Liver (tissue), 9 donors: ENCODE results near the gene TSPEAR. TPM values are rescaled to one million over a fixed set of nuclear protein-coding genes. Genes with fewer than 3 reads are reported as not detected.

Experiments used
- DNase-seq: peaks from one replicate; pipeline ENCODE4 v3.0.0-alpha.2; 2017; ENCODE audit warnings: low spot score
- H3K27ac ChIP-seq, 2 donors: one replicate each; pipeline ENCODE4 v1.7.0; 2013; ENCODE audit warnings: inconsistent platforms in 2 of 2, low read length in 2 of 2, control low read depth in 1 of 2, low read depth in 1 of 2, mild to moderate bottlenecking in 1 of 2
- H3K27me3 ChIP-seq, 4 donors: one replicate each; pipeline versions ENCODE4 v1.6.1 to v1.7.0; 2013; ENCODE audit warnings: low read length in 3 of 4, inconsistent platforms in 1 of 4, mild to moderate bottlenecking in 1 of 4, moderate library complexity in 1 of 4; ENCODE audit not compliant: control insufficient read depth in 4 of 4, insufficient read depth in 4 of 4
- H3K36me3 ChIP-seq, 4 donors: one replicate each; pipeline versions ENCODE4 v1.6.1 to v1.7.0; 2013; ENCODE audit warnings: low read length in 3 of 4, mild to moderate bottlenecking in 3 of 4, low read depth in 1 of 4, moderate library complexity in 1 of 4; ENCODE audit not compliant: control insufficient read depth in 4 of 4, insufficient read depth in 3 of 4
- H3K4me1 ChIP-seq, 4 donors: one replicate each; pipeline versions ENCODE4 v1.6.1 to v1.7.0; 2013; ENCODE audit warnings: low read length in 3 of 4, mild to moderate bottlenecking in 3 of 4, moderate library complexity in 1 of 4; ENCODE audit not compliant: control insufficient read depth in 4 of 4, insufficient read depth in 4 of 4
- H3K4me3 ChIP-seq, 3 donors: one replicate each; pipeline versions ENCODE4 v1.6.1 to v1.7.0; 2013; ENCODE audit warnings: low read length in 3 of 3, control low read depth in 1 of 3, low read depth in 1 of 3, mild to moderate bottlenecking in 1 of 3
- H3K9ac ChIP-seq, 2 donors: one replicate each; pipeline ENCODE4 v1.7.0; 2013; ENCODE audit warnings: low read length in 2 of 2, mild to moderate bottlenecking in 2 of 2, moderate library complexity in 2 of 2, control low read depth in 1 of 2, low read depth in 1 of 2
- H3K9me3 ChIP-seq, 4 donors: one replicate each; pipeline versions ENCODE4 v1.6.1 to v1.7.0; 2013; ENCODE audit warnings: low read length in 3 of 4; ENCODE audit not compliant: control insufficient read depth in 4 of 4
- EGR1 ChIP-seq, 2 donors: IDR thresholded peaks; 2 replicates each; pipeline ENCODE4 v1.6.1; 2016 to 2018; ENCODE audit warnings: antibody characterized with exemption in 2 of 2, low read depth in 2 of 2
- GABPA ChIP-seq, 2 donors: IDR thresholded peaks in 1 of 2; conservative IDR thresholded peaks in 1 of 2; 2 replicates each; pipeline ENCODE4 v1.6.1; 2016; ENCODE audit warnings: antibody characterized with exemption in 2 of 2, mild to moderate bottlenecking in 1 of 2, moderate library complexity in 1 of 2
- HNF4A ChIP-seq, 2 donors: conservative IDR thresholded peaks; 2 replicates each; pipeline ENCODE4 v1.6.1; 2016; ENCODE audit warnings: antibody characterized with exemption in 2 of 2, mild to moderate bottlenecking in 2 of 2
- HNF4G ChIP-seq: IDR thresholded peaks from 2 replicates; pipeline ENCODE4 v1.6.1; 2016; ENCODE audit warnings: antibody characterized with exemption
- JUND ChIP-seq, 2 donors: IDR thresholded peaks; 2 replicates each; pipeline ENCODE4 v1.6.1; 2016; ENCODE audit warnings: antibody characterized with exemption in 2 of 2
- MAX ChIP-seq: IDR thresholded peaks from 2 replicates; pipeline ENCODE4 v1.6.1; 2016; ENCODE audit warnings: antibody characterized with exemption
- RAD21 ChIP-seq, 2 donors: IDR thresholded peaks; 2 replicates each; pipeline ENCODE4 v1.6.1; 2016; ENCODE audit warnings: antibody characterized with exemption in 2 of 2, mild to moderate bottlenecking in 2 of 2
- REST ChIP-seq: IDR thresholded peaks from 2 replicates; pipeline ENCODE4 v1.6.1; 2016; ENCODE audit warnings: antibody characterized with exemption, mild to moderate bottlenecking
- SP1 ChIP-seq: IDR thresholded peaks from 2 replicates; pipeline ENCODE4 v1.6.1; 2018; ENCODE audit warnings: antibody characterized with exemption, mild to moderate bottlenecking
- TAF1 ChIP-seq: conservative IDR thresholded peaks from 2 replicates; pipeline ENCODE4 v1.6.1; 2016; ENCODE audit warnings: antibody characterized with exemption, mild to moderate bottlenecking
- YY1 ChIP-seq: IDR thresholded peaks from 2 replicates; pipeline ENCODE4 v1.6.1; 2016; ENCODE audit warnings: antibody characterized with exemption, mild to moderate bottlenecking
- WGBS: extraction: QIAGEN DNeasy Blood & Tissue Kit; methylation state at CpG from one replicate; pipeline ENCODE4 v1.1.7; 2013; 5-methylcytosine and 5-hydroxymethylcytosine counted together
- polyA plus RNA-seq, 2 donors: library from polyadenylated mRNA; stranded (reverse) in 1 of 2; unstranded in 1 of 2; fragments of 200-250 nt in 1 of 2; fragments of >200 nt in 1 of 2; fragmentation: Nextera tagmentation in 1 of 2; extraction: Ambion mirVana in 1 of 2; gene quantifications; one replicate each; pipeline versions ENCODE4 v1.2.1 to v1.2.3, GENCODE V29; 2013 to 2015
- total RNA-seq, 2 donors: library from RNA; depleted of rRNA; stranded (reverse); fragments of >200 nt; gene quantifications; one replicate each; pipeline ENCODE4 v1.2.3, GENCODE V29; 2014
- donor health status: healthy.
- donor health status: healthy.
- donor health status: healthy.
- donor health status: healthy.
- donor health status: healthy.

The TSPEAR gene
- total and polyA plus RNA-seq, 4 donors = under 0.01 to 0.14 (median 0.01) TPM; not detected in 1

- H3K4me1 ChIP-seq = no peaks in the 10 kb centered on the region
- 89% methylated on average over 17 of the region's 17 CpGs for WGBS
- TF ChIP-seq GABPA (IDR thresholded peaks at IDR 0.05 in 1 of 2, conservative IDR thresholded peaks at IDR 0.05 in 1 of 2) (no peak), REST (no peak), HNF4G (no peak), SP1 (no peak), TAF1 (no peak)
Observed at GRCh38 chr21:44529011-44529421, 182.4 kb downstream of the TSPEAR start.

GRCh38 chr21:44528634-44528995 is 182.8 kb downstream of the TSPEAR start:
- no peak for TF ChIP-seq RAD21 (IDR thresholded peaks at IDR 0.05)
- no peak for TF ChIP-seq EGR1 (IDR thresholded peaks at IDR 0.05; ENCODE audit: low read depth in 2 of 2)
- no peak for TF ChIP-seq HNF4A (conservative IDR thresholded peaks at IDR 0.05)
- TF ChIP-seq HNF4G = no peak
- TF ChIP-seq MAX = no peak
- TF ChIP-seq JUND (IDR thresholded peaks at IDR 0.05) = no peak
- no peak for TF ChIP-seq YY1
- Histone ChIP-seq H3K4me3 (no peak overlapping the region), H3K36me3 (no peaks in the 10 kb centered on the region), H3K9me3 (no peaks in the 10 kb centered on the region), H3K27ac (no peak overlapping the region), H3K4me1 (no peaks in the 10 kb centered on the region), H3K9ac (no peak overlapping the region), H3K27me3 (no peaks in the 10 kb centered on the region)
- 87% methylated on average over 10 of the region's 10 CpGs for WGBS
- no peak for DNase-seq

More at GRCh38 chr21:44529011-44529421, 182.4 kb downstream of the TSPEAR start:
- no peaks in the 10 kb centered on the region for H3K9me3 ChIP-seq
- no peaks in the 10 kb centered on the region for H3K36me3 ChIP-seq
- H3K4me3 ChIP-seq = no peak overlapping the region
- no peaks in the 10 kb centered on the region for H3K27me3 ChIP-seq
- no peak for DNase-seq
- no peak overlapping the region for H3K27ac ChIP-seq
- H3K9ac ChIP-seq = no peak overlapping the region

- H3K27me3 ChIP-seq = no peaks in the 10 kb centered on the region
- no peak overlapping the region for H3K4me3 ChIP-seq
- WGBS = 87% methylated on average over 18 of the region's 18 CpGs
- TF ChIP-seq SP1 = no peak
- no peak overlapping the region for H3K9ac ChIP-seq
- no peaks in the 10 kb centered on the region for H3K9me3 ChIP-seq
- H3K36me3 ChIP-seq = no peaks in the 10 kb centered on the region
- DNase-seq = no peak
- H3K27ac ChIP-seq = no peak overlapping the region
- no peaks in the 10 kb centered on the region for H3K4me1 ChIP-seq
Observed at GRCh38 chr21:44527983-44528633, 183.3 kb downstream of the TSPEAR start.
